Stimulated activated CD4-positive, alpha-beta T cell treated with anti-CD3 and anti-CD28 coated beads, Interleukin-1b, Interleukin-23, amount 100 ng/mL, for 4 hours (primary cell): ENCODE measurements around the gene PPP2R2C.

Experiments used
- DNase-seq, 2 donors: peaks; one replicate each; pipeline ENCODE4 v3.0.0-alpha.2; 2020; ENCODE audit warnings: low read depth in 2 of 2

PPP2R2C gene

DNA sequence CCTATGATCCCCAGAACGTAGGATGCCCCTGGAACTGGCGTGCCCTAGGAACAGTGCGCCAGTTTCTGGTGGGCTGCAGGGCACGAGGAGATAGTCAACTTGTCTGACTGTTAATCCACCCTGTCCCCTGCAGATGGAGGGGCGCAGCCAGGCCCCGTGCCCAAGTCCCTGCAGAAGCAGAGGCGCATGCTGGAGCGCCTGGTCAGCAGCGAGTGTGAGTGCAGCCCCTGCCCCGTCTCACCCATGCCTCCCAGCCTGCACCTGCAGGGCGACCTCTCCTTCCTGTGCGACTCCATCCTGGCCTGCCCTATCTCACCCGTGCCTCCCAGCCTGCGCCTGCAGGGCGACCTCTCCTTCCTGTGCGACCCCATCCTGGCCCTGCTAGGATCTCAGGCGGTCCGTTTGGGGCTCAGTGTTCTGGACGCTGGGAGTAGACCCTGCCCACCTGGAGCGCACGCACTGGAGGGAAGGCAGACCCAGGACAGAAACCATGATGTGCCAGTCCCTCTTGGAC is 180.6 kb downstream of the PPP2R2C start:
- DNase-seq: no peak

DNA sequence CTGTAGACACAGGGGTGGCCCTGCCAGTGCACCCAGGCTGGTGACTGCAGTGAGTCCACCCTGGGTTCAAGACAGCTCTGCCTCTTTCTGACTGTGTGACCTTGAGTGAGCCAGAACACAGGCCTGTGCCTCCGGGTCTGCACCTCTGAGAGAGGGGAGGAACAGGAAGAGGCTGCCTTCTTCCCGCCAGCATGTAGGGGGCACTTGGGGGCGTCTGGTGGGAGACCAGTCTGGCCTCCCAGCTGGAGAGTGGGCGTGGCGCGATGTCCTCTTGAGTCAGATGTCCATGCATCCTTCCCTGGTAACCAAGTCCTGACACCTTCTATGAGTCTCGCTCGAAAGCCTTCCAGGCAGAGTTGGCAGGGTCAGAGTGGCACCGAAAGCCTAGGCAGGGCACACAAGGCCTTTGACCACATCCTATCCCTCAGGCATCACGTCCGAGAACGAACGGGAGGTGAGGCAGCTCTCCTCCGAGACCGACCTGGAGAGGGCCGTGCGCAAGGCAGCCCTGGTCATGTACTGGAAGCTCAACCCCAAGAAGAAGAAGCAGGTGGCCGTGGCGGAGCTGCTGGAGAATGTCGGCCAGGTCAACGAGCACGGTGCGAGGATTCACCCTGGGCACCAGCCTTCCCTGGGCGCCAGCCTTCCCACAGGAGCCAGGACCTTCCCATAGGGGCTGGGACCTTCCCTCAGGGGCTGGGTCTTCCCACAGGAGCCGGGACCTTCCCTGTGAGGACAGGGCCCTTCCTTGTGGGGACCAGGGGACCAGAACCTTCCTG is 181.5 kb downstream of the PPP2R2C start:
- no peak for DNase-seq

- no peak for DNase-seq
Observed at GRCh38 chr4:6290256-6290655, 182.2 kb downstream of the PPP2R2C start.

GRCh38 chr4:6288871-6289270 is 183.5 kb downstream of the PPP2R2C start:
- no peak for DNase-seq

- DNase-seq: no peak
Observed at GRCh38 chr4:6288342-6288741, 184.1 kb downstream of the PPP2R2C start.

DNA sequence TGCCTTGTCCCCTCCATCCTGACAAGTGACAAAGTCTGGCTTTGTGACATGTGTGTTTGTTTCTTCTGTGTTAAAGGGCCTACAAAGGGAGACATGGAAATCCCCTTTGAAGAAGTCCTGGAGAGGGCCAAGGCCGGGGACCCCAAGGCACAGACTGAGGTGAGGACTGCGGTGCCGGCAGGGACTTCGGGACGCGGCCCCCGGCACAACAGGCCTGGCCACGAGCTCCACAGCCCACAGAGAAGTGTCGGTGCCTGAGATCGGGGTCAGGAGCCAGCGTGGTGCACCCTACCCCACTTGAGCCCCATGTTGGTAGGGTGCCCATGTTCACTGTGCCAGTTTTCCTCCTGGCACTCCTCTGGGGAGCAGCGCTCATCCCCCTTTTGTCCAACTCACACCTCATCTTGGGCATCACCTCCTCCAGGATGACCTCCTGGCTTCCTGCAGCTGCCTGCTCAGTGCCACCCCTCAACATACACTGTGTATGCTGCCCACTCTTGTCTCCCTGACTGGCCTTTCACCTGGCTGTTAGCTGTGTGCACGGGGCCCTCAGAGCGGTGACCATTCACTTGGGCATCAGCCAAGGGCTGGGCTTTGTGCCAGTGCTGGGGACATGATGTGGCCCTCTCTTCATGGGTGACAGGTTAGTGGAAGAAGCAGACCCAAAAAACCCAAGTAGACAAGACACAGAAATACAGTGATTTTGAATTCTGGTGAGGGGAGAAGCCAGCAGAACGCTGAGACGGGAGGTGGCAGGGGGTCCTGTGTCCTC is 185.2 kb downstream of the PPP2R2C start:
- DNase-seq: no peak

DNA sequence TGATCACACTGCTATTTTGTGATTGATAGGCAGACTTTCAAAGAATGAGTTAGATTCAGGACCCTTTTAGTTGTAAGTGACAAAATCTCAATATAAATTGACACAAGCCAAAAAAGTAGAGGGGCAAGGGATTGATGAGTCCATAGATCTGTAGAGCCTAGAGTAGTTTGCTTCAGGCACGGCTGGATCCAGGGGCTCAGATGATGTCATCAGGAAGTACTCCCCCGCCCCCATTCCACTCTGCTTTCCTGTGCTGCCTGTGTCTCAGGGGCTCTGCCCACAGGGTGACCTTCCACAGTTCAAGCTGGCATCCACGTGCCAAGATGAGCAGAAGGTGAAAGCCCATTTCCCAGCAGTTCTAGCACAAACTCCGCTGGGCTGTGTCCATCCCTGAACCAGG is 189.1 kb downstream of the PPP2R2C start:
- no peak for DNase-seq

DNA sequence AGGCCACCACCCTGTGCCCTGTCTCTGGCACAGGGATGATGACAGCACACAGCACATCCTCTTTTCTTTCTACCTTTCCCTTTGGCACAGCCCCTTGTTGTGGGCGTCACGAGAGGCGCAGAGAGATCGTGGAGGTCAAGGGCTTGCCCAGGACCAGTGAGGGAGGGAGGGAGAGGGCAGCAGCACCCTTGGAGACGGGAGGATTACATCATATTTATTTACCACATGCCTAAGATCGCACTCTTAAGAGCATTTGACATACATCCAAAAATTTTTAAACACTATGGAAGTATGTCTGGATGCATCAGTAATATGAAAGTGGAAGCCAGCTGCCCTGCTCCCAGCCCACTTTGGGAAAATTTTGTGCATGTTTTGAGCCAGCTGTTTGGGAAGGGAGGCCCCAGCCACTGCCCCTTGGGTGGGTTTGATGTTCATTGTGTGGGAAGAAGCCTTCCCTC is 190.1 kb downstream of the PPP2R2C start:
- DNase-seq: no peak

DNA sequence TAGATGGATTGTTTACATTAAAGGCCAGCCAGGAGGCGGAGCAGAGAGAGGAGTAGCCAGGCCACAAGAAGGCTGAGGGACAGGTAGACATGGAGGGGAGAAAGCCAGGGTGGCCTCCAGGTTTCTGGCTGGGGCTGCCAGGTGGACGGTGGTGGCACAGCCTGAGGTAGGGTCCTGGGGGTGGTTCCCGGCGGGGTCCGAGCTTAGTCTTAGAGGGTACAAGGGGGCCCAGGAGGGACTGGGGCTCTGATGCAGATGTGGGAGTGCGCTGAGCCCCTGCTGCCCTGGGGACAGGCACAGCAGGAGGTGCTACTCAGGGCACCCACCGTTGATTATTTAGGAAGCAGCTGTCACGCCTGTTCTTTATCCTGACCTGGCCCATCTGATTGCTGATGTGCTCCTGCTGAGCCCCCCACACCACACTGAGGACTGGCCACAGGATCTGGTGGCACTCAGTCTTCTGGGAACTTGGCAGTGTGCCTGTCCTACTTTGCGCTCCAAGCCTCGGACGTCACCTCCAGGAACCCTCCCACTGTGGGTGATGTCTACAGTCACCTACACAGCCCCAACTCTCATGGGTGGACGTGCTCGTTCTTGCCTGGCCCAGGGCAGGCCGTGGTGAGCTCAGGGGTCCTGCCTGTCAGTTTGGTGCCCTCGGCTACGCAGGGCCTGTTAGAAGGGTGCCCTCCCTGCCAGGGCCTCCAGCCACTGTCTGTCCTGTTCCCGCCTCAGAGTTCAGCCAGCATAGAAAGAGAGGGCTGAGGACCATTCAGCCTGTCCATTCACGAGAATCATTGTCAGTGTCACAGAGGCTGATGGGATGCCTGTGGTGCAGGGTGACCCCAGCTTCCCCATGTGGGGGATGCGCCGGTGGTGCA is 190.7 kb downstream of the PPP2R2C start:
- DNase-seq: no peak

DNA sequence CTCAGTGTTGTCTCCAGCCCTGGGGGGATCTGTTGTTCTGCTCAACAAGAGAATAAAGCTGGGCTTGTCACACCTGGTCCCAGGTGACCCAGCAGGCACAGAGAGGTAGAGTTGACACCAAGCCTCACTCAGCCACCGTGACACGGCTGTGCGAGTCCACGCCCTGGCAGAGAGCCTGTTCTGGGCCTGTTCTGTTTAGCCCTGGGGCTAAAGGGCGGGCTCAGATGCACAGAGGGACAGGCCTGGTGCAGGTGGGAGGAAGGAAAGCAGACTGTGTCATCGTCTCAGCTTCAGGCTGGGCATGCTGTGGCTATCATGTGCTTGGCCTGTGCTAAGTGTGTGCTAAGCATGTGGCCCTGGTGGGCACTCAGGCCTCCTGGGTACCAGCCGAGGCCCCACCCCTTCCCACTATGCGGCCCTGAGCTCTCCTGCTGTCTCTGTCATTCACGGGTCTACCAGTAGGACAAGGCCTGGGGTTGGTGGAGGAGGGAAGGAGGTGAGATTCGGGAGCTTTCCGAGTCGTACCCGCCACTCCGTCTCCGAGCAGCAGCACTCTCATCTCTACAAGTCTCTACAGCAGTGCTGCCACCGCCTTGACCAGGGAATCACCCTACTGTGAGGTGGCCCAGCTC is 191.9 kb downstream of the PPP2R2C start:
- no peak for DNase-seq

GRCh38 chr4:6279582-6280289 is 192.7 kb downstream of the PPP2R2C start:
- DNase-seq: no peak

DNA sequence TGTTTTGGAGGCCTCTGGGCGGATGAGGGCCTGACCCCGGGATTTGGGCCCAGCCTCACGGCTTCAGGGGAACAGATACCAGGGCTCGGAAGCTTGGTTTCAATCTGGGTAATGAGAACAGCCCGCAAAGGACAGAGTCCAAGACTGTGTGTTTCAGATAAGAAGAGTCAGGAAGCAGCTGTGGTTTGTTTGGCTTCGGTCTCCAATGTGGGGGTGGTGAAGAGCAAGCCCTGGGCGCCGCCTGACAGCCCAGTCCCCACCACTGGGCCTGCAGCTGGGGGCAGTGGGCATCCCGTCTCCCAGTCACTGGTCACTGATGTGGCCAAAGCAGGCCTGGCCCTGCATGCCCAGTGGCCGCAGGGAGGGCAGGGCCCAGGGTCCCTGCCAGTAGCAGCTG is 193.6 kb downstream of the PPP2R2C start:
- no peak for DNase-seq

- no peak for DNase-seq
Observed at GRCh38 chr4:6277935-6278800, 194.2 kb downstream of the PPP2R2C start.

GRCh38 chr4:6277139-6277802 is 195.1 kb downstream of the PPP2R2C start:
- no peak for DNase-seq

GRCh38 chr4:6275898-6276806 is 196.3 kb downstream of the PPP2R2C start:
- no peak for DNase-seq

DNA sequence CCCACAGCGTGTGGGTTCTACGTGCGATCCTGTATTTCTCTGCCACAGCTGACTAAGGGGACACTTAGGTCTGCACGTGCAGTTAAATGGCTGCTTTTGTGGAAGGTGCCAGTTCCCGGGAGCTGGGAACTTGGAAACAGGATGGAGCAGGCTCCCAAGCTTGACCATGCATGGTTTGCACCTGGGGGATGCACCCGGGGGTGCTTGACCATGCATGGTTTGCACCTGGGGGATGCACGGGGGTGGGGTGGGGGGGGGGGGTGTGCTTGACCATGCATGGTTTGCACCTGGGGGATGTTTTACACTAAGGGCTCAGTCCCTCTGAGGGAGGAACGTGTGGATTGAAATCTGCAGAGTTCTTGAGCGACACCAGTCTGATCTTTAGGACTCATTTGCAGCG is 197.1 kb downstream of the PPP2R2C start:
- DNase-seq: no peak

DNA sequence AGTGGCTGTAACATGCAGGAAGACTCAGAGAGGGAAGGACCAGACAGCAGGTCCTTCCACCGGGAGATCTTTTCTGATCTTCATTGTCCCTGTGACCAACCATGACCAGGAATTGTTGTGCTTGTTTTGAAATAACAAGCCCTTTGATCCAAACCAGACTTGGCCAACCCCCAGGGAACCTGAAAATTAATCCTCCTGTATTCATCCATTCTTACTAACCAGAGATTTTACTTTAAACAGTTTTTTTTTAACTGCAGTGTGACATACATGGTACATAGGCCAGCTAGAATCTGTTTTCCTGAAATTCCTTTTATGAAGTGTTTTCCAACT is 198.8 kb downstream of the PPP2R2C start:
- no peak for DNase-seq
